ENCODE data around the gene AMBRA1. TPM values are rescaled to one million over a fixed set of nuclear protein-coding genes. Genes with fewer than 3 reads are reported as not detected.
A peak's percentile ranks its signal among the peaks of the same experiment; 100 is the strongest.

The AMBRA1 gene
- polyA plus RNA-seq, 1 experiment: 12.8 TPM

DNA sequence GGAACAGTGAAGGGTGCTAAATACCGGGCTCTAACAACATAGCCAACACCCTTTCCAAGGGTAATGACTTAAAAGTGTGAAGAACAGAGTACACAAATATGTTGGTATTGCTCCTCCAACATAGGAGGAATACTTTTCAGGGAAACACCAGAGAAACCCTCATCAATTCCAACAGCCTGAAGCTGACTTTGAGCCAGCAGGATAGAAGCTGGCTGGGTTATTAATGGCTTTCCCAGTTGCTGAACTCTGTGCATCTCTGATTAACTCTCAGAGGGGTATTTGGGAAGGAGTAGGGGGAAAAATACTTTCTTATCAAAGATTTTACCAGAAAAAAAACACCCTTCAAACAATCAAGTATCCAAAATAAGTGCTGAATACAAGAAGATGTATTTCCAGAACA is 95.6 kb downstream of the AMBRA1 start:
- DNase-seq (ENCODE audit: low read depth): no peak
- H3K27me3 ChIP-seq (ENCODE audit: control insufficient read depth, insufficient read depth, low read length): no peaks in the 10 kb centered on the region; the same call in 1 of the 2 replicates
- ChIA-PET POLR2A (no interaction called here), CTCF (interaction anchor here (1.6 to 3.1 kb wide), 2 partner anchors 10 to 31 kb away, joined by 4 to 9 read pairs; no protein-coding TSS in a partner anchor)
- TF ChIP-seq, protein P1, sequence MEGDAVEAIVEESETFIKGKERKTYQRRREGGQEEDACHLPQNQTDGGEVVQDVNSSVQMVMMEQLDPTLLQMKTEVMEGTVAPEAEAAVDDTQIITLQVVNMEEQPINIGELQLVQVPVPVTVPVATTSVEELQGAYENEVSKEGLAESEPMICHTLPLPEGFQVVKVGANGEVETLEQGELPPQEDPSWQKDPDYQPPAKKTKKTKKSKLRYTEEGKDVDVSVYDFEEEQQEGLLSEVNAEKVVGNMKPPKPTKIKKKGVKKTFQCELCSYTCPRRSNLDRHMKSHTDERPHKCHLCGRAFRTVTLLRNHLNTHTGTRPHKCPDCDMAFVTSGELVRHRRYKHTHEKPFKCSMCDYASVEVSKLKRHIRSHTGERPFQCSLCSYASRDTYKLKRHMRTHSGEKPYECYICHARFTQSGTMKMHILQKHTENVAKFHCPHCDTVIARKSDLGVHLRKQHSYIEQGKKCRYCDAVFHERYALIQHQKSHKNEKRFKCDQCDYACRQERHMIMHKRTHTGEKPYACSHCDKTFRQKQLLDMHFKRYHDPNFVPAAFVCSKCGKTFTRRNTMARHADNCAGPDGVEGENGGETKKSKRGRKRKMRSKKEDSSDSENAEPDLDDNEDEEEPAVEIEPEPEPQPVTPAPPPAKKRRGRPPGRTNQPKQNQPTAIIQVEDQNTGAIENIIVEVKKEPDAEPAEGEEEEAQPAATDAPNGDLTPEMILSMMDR (IDR thresholded peaks at IDR 0.05; ENCODE audit: insufficient read depth, low read depth, low read length): no peak
- peaks cover 1% of the 10 kb centered on the region; the same call in 1 of the 2 replicates for H3K36me3 ChIP-seq (ENCODE audit: control insufficient read depth, insufficient read depth, low read length)
- no peak overlapping the region for H3K4me3 ChIP-seq (ENCODE audit: low read depth, low read length)

DNA sequence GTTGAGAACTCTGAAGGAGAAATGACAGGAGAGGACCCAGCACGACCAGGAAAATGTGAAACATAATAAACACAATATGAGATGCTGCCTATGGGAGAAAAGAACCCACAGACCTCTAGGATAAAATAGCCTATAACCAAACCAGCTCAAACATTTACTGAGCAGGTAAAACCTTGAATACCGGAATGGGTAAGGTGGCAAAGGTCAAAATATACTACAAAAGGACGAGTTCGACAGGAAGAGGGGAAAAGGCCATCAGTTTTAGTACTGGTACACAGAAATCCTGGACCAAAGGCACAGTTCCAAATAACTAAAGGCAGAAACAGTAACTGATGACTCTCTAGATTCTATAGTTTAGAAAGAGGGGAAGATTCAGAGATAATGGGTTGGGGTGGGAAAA is 96.3 kb downstream of the AMBRA1 start:
- H3K4me3 ChIP-seq (ENCODE audit: low read depth, low read length): no peak overlapping the region
- ChIA-PET CTCF (interaction anchor here (3.1 kb wide), 1 partner anchor 32 kb away, joined by 9 read pairs; no protein-coding TSS in a partner anchor), POLR2A (no interaction called here)
- H3K36me3 ChIP-seq (ENCODE audit: control insufficient read depth, insufficient read depth, low read length): peaks cover 1% of the 10 kb centered on the region; the same call in 1 of the 2 replicates
- no peaks in the 10 kb centered on the region; the same call in 1 of the 2 replicates for H3K27me3 ChIP-seq (ENCODE audit: control insufficient read depth, insufficient read depth, low read length)
- TF ChIP-seq, protein P1 (IDR thresholded peaks at IDR 0.05; ENCODE audit: insufficient read depth, low read depth, low read length): no peak
- no peak for DNase-seq (ENCODE audit: low read depth)

DNA sequence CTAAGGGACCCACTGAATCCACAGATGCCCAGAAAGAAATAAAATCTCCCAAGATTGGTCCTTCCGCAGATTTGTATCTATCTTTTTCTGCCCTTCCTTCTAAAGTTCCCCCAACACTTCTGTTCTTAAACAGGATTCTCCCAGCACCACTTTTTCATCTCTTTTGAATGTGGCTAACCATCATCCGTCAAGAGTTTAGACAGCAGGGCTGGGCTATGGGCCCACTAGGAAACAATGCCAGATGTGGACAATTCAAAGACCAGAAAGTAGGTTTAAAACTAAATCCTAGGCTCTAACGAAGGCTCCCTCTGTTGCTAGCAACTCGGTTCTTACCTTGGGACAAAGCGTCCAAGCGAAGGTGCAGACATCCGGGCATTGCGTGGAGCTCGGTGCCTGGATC is 100.0 kb downstream of the AMBRA1 start:
- ChIA-PET CTCF (interaction anchor here (0.7 to 1.2 kb wide), 2 partner anchors 35 to 81 kb away, joined by 4 read pairs; no protein-coding TSS in a partner anchor), POLR2A (interaction anchor here (0.5 kb wide), 1 partner anchor 52 kb away, joined by 18 read pairs; no protein-coding TSS in a partner anchor)
- no peak for DNase-seq (ENCODE audit: low read depth)
- peaks cover 1% of the 10 kb centered on the region; the same call in 1 of the 2 replicates for H3K36me3 ChIP-seq (ENCODE audit: control insufficient read depth, insufficient read depth, low read length)
- TF ChIP-seq, protein P1 (IDR thresholded peaks at IDR 0.05; ENCODE audit: insufficient read depth, low read depth, low read length): no peak
- no peaks in the 10 kb centered on the region for H3K27me3 ChIP-seq (ENCODE audit: control insufficient read depth, insufficient read depth, low read length)
- H3K4me3 ChIP-seq (ENCODE audit: low read depth, low read length): no peak overlapping the region

DNA sequence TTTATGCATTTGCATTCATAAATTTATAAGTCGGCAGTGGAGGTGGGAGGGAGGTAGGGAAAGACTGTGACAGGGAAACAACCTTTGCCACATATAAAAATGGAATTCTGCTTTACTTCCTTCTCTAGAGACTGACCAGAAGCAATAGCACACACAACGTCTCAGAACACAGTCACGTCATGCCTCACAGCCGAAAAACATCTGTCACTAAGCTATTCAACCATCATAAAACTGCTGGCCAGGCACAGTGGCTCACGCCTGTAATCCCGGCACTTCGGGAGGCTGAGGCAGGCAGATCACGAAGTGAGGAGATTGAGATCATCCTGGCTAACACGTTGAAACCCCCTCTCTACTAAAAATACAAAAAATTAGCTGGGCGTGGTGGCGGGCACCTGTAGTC is 101.3 kb downstream of the AMBRA1 start:
- DNase-seq (ENCODE audit: low read depth): peak; percentile 28
- no peak overlapping the region for H3K4me3 ChIP-seq (ENCODE audit: low read depth, low read length)
- TF ChIP-seq, protein P1 (IDR thresholded peaks at IDR 0.05; ENCODE audit: insufficient read depth, low read depth, low read length): no peak
- no peaks in the 10 kb centered on the region for H3K27me3 ChIP-seq (ENCODE audit: control insufficient read depth, insufficient read depth, low read length)
- POLR2A ChIA-PET: no interaction called here
- H3K36me3 ChIP-seq (ENCODE audit: control insufficient read depth, insufficient read depth, low read length): peaks cover 1% of the 10 kb centered on the region; the same call in 1 of the 2 replicates
- CTCF ChIA-PET: interaction anchor here (0.5 to 3.6 kb wide), 5 partner anchors 11 to 104 kb away, joined by 3 to 17 read pairs (median 3); no protein-coding TSS in a partner anchor

DNA sequence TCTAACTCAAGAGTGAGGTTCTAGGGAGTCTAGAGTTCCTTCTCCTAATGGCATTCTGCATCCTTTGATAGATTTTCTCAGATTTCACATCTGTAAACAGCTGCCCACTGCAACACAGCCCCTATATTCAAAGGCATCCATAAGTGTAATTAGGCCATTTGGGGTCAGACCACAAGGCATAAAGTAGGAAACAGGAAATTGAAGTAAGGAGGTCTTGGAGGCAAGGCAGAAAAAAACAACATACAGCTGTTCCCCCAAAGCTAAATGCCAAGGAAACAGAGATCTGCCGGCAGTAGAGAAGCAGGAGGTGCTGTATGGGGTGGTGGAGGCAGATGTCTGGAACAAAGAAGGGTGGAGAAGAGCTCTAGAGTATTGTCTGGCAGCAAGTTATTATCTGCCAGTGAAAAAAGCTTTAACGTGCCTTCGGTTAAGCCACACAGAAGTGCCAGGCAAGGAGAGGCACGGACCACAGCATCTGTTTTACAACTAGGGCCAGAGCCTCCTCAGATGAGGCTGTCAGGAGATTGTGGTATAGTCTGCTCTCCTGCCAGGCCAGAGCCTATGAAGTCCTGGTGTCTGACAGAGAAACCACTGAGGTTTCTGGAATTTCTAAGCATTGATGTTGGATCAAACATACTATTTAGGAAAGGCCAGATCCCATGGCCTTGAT is 102.0 kb downstream of the AMBRA1 start:
- TF ChIP-seq, protein P1 (IDR thresholded peaks at IDR 0.05; ENCODE audit: insufficient read depth, low read depth, low read length): no peak
- Histone ChIP-seq H3K36me3 (ENCODE audit: control insufficient read depth, insufficient read depth, low read length) (peaks cover 1% of the 10 kb centered on the region; the same call in 1 of the 2 replicates), H3K4me3 (ENCODE audit: low read depth, low read length) (no peak overlapping the region), H3K27me3 (ENCODE audit: control insufficient read depth, insufficient read depth, low read length) (no peaks in the 10 kb centered on the region)
- POLR2A ChIA-PET: no interaction called here
- DNase-seq (ENCODE audit: low read depth): no peak
- CTCF ChIA-PET: interaction anchor here (0.9 to 3.6 kb wide), 6 partner anchors 8 to 50 kb away, joined by 3 to 17 read pairs (median 7); no protein-coding TSS in a partner anchor

Measured in BJ (cell line).